Progenitor cell of endocrine pancreas (in vitro differentiated cells): ENCODE data around the gene SLC25A6. TPM values are rescaled to one million over a fixed set of nuclear protein-coding genes. Genes with fewer than 3 reads are reported as not detected.

Experiments used
- DNase-seq: peaks from one replicate; pipeline ENCODE4 v3.0.0; 2021; ENCODE audit warnings: low spot score; ENCODE audit not compliant: unreplicated experiment
- H3K27ac Mint-ChIP-seq: 2 replicates; pipeline ENCODE4 v1.8.0; 2021; ENCODE audit warnings: mild to moderate bottlenecking, moderate library complexity, mixed read lengths
- H3K27me3 Mint-ChIP-seq: 2 replicates; pipeline ENCODE4 v1.8.0; 2021; ENCODE audit warnings: mixed read lengths
- H3K36me3 Mint-ChIP-seq: 2 replicates; pipeline ENCODE4 v1.8.0; 2022; ENCODE audit warnings: mixed read lengths; ENCODE audit not compliant: insufficient read depth
- H3K4me1 Mint-ChIP-seq: 2 replicates; pipeline ENCODE4 v1.8.0; 2021; ENCODE audit warnings: low read depth, mixed read lengths
- H3K4me3 Mint-ChIP-seq: 2 replicates; pipeline ENCODE4 v1.8.0; 2021; ENCODE audit warnings: low read depth, mild to moderate bottlenecking, moderate library complexity, mixed read lengths
- H3K9me3 Mint-ChIP-seq: 2 replicates; pipeline ENCODE4 v1.8.0; 2021; ENCODE audit warnings: low read depth, mixed read lengths
- total RNA-seq: library from RNA; stranded (reverse); gene quantifications from 2 replicates; pipeline ENCODE4 v1.2.1, GENCODE V29; 2021
- TF ChIP-seq, protein P1 (sequence below): fragments of 200-600 bp; sonication (generic); IDR thresholded peaks from one replicate; pipeline ENCODE4 v1.5.0; 2021; ENCODE audit warnings: antibody characterized with exemption, mild to moderate bottlenecking; ENCODE audit not compliant: unreplicated experiment

SLC25A6 gene
- total RNA-seq, 1 donor from 2014 or later: 387 TPM

DNA sequence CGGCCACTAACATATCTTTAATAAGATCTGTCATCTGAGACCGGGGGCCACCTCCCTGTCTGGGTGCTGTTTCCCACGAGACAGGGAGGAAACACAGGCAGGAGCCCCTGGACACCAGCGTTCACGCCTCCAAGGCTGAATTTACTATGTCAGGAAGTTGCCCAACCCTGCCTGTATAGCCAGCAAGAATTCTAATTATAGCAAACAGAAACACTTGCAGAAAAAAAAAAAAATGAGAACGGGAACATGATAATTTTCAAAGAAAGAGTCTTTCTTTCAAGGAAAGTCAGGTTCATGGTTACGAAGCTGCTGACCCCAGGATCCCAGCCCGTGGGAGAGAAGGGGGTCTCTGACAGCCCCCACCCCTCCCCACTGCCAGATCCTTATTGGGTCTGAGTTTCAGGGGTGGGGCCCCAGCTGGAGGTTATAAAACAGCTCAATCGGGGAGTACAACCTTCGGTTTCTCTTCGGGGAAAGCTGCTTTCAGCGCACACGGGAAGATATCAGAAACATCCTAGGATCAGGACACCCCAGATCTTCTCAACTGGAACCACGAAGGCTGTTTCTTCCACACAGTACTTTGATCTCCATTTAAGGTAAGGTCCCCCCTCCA is 55.5 kb downstream of the SLC25A6 start, which contains the start of gene IL3RA:
Gene IL3RA, plus strand, starts transcription at position 455 of the 613 bp plus-strand sequence. CDS start 4,981 bp downstream, outside the sequence.
- no peaks in the 10 kb centered on the region for H3K27me3 Mint-ChIP-seq
- no peak for DNase-seq
- no peaks in the 10 kb centered on the region for H3K36me3 Mint-ChIP-seq
- no peak within 1 kb of the TSS for H3K27ac Mint-ChIP-seq
- no peaks in the 10 kb centered on the region for H3K4me1 Mint-ChIP-seq
- TF ChIP-seq, protein P1, sequence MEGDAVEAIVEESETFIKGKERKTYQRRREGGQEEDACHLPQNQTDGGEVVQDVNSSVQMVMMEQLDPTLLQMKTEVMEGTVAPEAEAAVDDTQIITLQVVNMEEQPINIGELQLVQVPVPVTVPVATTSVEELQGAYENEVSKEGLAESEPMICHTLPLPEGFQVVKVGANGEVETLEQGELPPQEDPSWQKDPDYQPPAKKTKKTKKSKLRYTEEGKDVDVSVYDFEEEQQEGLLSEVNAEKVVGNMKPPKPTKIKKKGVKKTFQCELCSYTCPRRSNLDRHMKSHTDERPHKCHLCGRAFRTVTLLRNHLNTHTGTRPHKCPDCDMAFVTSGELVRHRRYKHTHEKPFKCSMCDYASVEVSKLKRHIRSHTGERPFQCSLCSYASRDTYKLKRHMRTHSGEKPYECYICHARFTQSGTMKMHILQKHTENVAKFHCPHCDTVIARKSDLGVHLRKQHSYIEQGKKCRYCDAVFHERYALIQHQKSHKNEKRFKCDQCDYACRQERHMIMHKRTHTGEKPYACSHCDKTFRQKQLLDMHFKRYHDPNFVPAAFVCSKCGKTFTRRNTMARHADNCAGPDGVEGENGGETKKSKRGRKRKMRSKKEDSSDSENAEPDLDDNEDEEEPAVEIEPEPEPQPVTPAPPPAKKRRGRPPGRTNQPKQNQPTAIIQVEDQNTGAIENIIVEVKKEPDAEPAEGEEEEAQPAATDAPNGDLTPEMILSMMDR: no peak
- no peak within 1 kb of the TSS for H3K4me3 Mint-ChIP-seq
- H3K9me3 Mint-ChIP-seq: no peaks in the 10 kb centered on the region

Other genes with a start within 250 kb of the SLC25A6 start
- gene CRLF2, start 179.5 kb downstream of the SLC25A6 start, total RNA-seq: 0.31 TPM in 1 of 2 replicates, not detected in the other
- gene CSF2RA, start 123.3 kb downstream of the SLC25A6 start, total RNA-seq: 0.98 and 1.3 TPM in 2 replicates
- not detected in 2 replicates for gene IL3RA, start 55.3 kb downstream of the SLC25A6 start, total RNA-seq
- gene ASMTL, start 60.8 kb upstream of the SLC25A6 start, total RNA-seq: 24.5 and 26.2 TPM in 2 replicates
- gene P2RY8, start 145.1 kb upstream of the SLC25A6 start, total RNA-seq: not detected in 2 replicates
- 52.7 and 56.0 TPM in 2 replicates for gene AKAP17A, start 199.5 kb upstream of the SLC25A6 start, total RNA-seq
- 0.36 TPM in 1 of 2 replicates, not detected in the other for gene ASMT, start 222.9 kb upstream of the SLC25A6 start, total RNA-seq